GM18507 (cell line): ENCODE measurements around the gene EMC9.

Experiments used
- DNase-seq: peaks from one replicate; pipeline ENCODE4 v3.0.0; 2011; ENCODE audit warnings: low read depth; ENCODE audit not compliant: insufficient read length; ENCODE audit errors: extremely low spot score
- FAIRE-seq: peaks from 2 replicates; lab custom pipeline; 2011; peaks lifted over from hg19 to GRCh38; lab: Jason Lieb, UNC

Gene EMC9

DNA sequence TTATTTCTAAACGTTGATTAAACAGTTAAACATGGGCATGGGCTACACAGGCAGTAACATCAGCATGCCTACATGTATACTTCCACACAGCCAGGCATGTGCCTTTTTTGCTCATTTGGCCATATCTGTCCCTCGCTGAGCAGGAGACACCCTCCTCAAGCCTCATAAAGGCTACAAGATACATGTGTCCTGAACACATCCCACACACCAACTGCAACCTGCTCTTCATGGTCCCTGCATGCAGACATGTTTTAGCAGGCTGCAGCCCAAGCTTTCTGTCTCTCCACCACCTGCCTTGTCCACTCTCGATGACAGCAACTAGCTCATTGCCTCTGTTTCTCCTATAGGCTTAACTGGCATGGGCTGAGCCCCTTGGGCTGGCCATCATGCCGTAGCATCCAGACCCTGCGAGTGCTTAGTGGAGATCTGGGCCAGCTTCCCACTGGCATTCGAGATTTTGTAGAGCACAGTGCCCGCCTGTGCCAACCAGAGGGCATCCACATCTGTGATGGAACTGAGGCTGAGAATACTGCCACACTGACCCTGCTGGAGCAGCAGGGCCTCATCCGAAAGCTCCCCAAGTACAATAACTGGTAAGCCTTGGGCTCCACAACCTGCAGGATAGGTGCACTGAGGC lies 44.7 kb downstream of the EMC9 start:
- FAIRE-seq (no peak), DNase-seq (no peak)

DNA sequence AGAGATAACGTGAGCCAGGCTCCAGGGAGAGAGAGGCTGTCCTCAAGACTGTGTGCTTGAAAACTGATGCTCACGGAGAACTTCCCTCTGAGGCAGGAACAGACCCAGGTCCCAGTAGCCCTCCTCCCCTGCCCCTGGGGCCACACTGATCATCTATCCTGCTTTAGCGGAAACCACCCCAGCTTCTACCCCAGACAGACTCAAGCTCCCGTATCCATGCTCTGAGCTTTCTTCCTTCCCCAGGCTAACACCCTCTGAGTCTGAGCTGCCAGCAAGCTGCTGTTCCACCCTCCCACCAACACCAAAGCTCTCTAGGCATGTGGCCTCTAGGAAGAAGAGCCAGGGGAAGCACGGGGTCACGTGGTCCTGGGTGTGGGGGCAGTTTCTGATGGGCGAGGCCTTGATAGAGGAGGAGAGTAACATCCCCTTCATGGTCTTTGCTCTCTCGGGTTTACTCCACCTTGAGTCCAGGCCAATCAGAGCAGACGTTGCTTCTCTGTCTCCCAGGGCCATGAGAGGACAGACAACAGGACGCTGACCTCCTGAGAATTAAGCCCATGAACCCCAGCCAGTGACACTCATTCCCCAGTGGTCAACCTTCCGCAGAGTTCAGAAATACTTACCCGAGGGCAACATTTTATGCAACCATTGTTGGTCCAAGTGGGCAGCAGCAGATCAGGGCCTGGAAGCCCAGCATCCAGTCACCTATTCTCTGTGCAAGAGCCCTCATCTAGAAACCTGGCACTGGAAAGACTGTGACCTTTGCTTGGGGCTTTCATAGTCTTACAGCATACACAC lies 45.9 kb downstream of the EMC9 start:
- DNase-seq (peak; percentile 87), FAIRE-seq (peak; percentile 99)

DNA sequence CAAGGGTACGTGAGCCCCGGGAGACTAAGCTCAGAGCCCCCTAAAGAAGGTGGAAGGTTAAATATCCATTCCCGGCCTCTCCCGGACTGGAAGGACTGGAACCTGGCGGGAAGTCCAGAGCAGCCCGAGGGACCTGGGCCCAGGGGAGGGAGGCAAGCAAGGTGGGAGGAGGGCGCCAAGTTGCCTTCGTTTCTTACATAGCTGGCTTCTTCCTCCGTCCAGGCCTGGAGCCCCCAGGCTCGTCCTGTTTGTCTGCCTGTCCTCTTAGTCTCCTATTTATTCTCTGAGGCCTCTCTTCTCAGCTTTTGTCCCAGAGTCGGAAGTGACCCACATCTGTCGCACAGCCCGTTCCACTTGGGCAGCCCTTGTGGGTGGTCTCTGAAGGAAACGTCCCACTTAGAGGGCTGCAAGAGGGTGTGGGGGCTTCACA lies 46.5 kb downstream of the EMC9 start:
- DNase-seq (no peak), FAIRE-seq (no peak)

DNA sequence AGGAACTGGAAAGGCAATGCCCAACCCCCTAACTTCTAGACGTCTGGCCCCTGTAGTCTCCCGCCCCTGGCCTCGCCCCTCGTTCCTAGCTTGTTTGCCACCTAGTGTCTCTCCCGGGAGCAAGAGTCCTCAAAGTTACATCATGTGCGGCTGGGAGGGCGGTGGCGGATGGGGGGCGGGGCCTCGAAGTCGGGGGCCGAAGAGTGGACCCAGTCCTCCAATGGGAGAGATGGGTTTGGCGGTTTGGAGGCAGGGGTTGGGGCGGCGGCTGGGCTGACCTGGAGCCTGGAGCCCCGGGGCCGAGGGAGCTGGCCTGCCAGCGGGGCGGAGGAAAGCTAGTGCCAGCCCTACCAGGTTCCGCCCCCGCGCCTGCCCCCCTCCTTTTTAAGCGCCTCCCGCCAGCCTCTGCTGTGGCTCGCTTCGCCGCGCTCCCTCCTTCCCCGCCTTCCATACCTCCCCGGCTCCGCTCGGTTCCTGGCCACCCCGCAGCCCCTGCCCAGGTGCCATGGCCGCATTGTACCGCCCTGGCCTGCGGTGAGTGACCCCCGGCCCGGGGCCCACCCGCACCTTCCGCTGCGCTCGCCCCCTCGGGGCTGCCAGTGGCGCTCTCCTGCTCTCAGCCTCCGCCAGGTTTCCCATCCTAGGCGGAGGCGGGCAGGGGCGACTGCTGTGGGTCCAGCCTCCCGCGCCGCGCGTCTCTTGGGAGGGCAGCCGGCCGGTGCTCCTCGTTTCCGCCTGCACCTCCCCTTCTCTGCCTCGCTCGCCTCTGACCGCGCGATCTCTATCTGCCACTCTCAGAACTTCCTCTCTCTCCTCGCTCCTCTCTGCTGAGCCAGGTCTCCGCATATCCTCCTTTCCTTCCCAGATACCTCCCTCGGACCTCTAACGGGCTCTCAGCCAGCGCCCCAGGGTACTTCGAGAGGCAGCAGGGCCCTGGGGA lies 47.2 kb downstream of the EMC9 start, which contains the start of gene PCK2:
TSS of gene PCK2 (plus strand) at position 411 of the 940 bp plus-strand sequence. CDS start at position 506, 95 bp downstream.
- FAIRE-seq (peak; percentile 81), DNase-seq (peak; percentile 81)

DNA sequence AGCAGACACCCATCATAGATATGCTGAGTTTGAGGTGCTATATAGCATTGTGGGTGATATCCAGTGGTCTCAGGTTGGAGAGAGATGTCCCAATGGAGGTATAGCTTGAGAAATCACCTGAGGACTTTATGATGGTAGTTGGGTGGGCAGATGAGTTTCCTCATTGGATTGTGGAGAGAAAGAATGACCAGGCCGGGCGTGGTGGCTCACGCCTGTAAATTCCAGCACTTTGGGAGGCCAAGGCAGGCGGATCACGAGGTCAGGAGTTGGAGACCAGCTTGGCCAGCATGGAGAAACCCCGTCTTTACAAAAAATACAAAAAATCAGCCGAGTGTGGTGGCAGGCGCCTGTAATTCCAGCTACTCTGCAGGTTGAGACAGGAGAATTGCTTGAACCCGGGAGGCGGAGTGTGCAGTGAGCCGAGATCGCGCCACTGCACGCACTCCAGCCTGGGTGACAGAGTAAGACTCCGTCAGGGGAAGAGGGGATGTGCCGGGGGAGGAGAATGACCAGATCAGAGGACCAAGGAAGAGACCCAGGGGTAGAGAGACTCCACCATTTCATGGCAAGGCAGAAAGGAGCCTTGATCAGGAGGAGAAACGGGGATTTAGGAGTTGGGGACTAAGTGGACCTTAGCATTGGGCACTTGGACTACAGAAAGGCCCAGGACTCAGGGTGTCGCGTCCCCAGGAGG lies 48.0 kb downstream of the EMC9 start:
- no peak for DNase-seq
- no peak for FAIRE-seq

DNA sequence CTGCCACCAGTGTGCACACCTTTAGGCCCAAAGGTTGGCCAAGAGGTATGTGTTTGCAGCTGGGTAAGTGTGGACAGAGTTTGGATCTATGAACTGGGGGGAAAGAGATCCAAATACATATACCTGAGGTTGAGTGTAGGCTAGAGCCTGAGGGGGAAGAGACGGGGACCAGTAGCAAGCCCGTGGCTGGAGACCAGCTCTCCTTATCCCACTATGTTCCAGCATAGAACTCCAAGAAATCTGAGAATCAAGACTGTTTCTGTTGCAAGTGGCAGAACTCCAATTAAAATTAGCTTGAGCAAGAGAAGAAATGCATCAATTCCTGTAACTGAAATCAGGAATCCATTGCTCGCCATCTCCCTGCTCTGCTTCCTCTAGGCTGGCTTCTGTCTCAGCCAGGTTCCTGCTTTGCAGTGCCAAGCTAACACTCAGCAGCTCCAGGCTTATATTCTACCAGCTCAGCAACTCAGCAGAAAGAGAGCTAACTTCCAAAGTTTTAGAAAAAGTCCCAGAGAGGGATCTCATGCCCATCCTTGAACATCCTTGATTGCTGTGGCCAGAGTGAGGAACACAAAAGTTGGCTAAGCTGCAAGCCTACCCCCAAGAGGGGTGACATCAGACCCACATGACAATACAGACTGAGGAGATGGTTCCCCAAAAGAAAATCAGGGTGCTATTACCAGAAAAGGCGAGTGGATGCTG lies 48.7 kb downstream of the EMC9 start:
- no peak for FAIRE-seq
- DNase-seq: no peak

DNA sequence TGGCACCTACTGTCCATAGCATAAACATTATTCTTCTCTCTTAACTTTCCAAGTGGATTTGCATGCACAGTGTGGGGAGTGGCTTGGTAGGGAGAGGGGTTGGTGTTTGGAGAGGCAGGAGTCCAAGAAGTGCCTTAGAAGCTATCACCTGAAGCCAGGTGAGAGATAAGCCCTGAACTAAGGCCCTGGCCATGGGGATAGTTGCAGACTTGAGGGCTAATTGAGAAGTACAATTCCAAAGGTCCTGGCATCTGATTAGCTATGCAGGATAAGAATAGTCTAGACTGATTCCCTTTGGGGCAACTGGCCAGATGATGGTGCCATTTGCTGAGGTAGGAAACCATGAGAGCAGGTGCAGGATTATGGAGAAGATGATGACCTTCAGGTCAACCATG lies 49.3 kb downstream of the EMC9 start:
- no peak for FAIRE-seq

DNA sequence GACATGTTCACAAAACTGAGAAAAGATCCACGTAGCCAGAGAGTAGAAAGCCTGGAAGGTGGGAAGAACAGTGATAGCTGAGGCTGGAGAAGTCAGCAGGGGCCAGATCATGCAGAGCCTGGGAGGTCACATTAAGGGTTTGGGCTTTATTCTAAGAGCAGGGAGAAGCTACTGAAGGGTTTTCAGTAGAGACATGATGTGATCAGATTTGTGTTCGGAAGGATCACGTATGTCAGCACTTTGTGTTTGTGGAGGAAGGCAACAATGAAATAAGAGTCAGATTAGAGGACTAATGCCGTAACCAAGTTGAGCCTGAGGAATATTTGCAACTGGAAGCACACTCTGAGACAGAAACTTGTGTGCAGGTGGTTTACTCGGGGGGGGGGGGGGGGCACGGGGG lies 51.5 kb downstream of the EMC9 start:
- DNase-seq (no peak), FAIRE-seq (no peak)

More for the DNA sequence above, 49.3 kb downstream of the EMC9 start:
- no peak for DNase-seq
